GM13977 (cell line): ENCODE results near the gene GPSM3.
A peak's percentile ranks its signal among the peaks of the same experiment; 100 is the strongest.

ENCODE experiments used
- DNase-seq: peaks from one replicate; pipeline ENCODE4 v3.0.0; 2012; ENCODE audit warnings: low spot score
- in situ Hi-C: fragments of 300-500 bp; cut with MboI; formaldehyde crosslinking; loops from one replicate; pipeline ENCODE4 v1.12.0; 2022; ENCODE audit warnings: low sequenced_read_pairs, low pct_unique_long_range_greater_than_20kb, mixed read lengths, inconsistent platforms; ENCODE audit not compliant: unreplicated experiment
- TF ChIP-seq, protein P1 (sequence below): IDR thresholded peaks from 2 replicates; pipeline ENCODE4 v1.5.1; 2012; ENCODE audit warnings: mild to moderate bottlenecking, control low read depth; ENCODE audit not compliant: insufficient read depth; ENCODE audit errors: extremely low read depth, missing control alignments

GPSM3 gene, protein sequence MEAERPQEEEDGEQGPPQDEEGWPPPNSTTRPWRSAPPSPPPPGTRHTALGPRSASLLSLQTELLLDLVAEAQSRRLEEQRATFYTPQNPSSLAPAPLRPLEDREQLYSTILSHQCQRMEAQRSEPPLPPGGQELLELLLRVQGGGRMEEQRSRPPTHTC

DNA sequence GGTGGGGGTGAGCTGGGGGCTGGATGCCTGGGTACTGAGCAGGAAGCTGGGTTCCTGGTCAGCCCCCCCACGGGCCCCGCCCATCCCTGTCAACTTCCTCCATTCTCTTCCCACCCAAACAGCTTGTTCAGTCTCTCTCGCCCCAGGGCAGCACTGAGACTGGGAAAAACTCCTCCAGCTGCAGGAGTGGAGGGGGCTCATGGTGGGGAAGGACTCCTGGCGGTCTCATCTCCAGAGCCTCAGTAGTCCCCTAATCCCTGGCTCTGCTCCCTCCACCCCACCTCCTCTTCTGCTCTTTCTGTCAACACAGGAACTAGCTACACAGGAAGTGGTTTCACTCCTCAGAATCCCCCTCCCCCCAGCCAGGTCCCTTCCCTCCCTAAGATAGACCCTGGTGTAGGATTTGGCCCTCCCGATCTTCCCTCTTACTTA is at the start of gene GPSM3:
Gene GPSM3, minus strand, starts transcription at position 36 of the 432 bp plus-strand sequence. CDS start 130 bp downstream, outside the sequence.
- TF ChIP-seq, protein P1, sequence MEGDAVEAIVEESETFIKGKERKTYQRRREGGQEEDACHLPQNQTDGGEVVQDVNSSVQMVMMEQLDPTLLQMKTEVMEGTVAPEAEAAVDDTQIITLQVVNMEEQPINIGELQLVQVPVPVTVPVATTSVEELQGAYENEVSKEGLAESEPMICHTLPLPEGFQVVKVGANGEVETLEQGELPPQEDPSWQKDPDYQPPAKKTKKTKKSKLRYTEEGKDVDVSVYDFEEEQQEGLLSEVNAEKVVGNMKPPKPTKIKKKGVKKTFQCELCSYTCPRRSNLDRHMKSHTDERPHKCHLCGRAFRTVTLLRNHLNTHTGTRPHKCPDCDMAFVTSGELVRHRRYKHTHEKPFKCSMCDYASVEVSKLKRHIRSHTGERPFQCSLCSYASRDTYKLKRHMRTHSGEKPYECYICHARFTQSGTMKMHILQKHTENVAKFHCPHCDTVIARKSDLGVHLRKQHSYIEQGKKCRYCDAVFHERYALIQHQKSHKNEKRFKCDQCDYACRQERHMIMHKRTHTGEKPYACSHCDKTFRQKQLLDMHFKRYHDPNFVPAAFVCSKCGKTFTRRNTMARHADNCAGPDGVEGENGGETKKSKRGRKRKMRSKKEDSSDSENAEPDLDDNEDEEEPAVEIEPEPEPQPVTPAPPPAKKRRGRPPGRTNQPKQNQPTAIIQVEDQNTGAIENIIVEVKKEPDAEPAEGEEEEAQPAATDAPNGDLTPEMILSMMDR: no peak
- in situ Hi-C loops: no loop called here
- DNase-seq: no peak

DNA sequence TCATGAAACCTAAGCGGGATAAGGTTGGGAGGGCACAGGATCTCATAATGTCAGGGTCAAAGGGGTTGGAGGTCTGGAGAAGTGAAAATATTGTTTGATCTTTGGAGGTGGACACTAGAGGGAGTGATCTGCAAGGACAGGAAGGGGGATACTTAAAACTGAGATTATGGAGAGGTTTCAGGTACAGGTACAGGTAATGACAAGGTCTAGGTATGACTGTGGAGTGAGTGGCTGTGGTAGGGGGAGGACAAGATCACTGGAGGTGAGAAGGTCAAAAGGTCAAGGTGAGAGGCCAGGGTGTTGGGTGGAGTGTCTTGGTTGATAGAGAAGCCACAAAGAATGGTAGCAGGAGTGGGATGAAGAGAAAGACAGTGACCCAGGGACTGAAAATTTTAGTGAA is 48.2 kb upstream of the GPSM3 start:
- TF ChIP-seq, protein P1: no peak
- in situ Hi-C loops: loop anchor here (10.0 kb wide), 1 partner anchor 174 kb away; no protein-coding TSS in a partner anchor
- no peak for DNase-seq

DNA sequence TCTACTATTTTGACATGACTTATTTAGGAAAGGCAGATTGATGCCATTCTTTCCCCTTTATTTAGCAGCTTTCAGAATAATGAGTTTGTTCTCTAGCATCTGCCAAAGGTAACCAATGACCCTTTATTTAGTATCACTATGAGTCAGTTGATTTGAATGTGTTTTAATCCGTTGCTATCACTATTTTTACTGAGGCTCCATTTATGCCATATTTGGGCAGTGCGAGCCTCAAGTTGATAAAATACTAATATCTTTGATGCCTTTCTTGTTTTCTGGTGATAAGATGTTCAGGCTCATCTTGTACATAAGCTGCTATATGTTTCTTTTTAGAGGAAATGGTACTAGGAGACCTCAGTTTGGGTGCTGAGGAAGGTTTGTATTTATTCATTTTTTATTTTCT is 47.0 kb upstream of the GPSM3 start:
- in situ Hi-C loops: no loop called here
- no peak for DNase-seq
- TF ChIP-seq, protein P1: no peak

DNA sequence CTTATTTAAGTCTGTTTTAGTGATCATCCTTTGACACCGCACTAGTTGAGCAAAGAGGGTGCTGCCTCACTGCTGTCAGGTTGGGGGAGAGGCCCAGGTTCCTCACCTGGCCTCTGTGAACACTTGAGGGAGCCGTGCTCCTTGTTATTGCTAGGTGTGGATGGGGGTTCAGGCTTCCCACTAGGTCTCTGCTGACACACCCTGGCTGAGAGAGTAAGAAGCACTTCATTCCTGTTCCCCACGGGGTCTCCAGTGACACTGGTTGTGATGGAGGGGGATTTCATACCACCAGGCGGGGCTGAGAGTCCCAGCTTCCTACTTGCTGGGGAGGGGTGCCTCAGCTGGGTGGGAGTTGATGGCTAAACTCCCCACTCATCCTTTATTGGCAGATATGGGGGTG is 42.5 kb upstream of the GPSM3 start:
- TF ChIP-seq, protein P1: peak; percentile 28
- no peak for DNase-seq
- in situ Hi-C loops: no loop called here

DNA sequence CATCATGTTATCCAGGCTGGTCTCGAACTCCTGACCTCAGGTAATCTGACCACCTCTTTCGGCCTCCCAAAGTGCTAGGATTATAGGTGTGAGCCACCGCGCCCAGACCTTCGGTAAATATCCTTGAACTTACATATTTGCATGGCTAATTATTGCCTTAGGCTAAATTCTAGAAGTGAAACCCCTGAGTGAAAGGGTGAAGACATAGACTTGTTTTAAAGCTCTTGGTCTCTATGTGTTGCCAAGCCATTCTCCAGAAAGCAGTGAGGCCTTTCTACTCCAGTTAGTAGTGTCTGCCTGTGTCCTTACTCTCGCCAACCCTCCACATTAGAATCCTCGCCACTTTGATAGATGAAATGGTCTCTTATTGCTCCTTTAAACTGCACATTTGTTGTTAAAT is 34.0 kb upstream of the GPSM3 start:
- in situ Hi-C loops: no loop called here
- DNase-seq: no peak
- TF ChIP-seq, protein P1: no peak

DNA sequence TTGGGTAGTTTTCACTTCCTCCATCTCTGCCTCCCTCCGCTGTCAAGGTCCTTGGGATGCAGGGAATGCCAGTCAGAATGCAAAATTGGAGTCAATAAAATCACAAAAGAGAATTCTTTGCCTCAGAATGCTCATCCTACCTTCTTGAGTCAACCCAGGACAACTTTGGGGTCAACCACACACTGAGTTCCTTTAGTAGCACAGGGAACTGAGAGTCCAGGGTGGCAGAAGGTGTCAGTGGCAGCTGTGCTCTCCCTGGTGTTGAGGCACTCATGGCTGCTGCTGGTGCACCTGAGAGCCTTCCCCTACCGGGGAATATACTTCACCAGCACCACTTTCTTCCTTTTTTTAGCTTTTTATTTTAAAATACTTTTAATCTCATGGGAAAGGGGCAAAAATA is 32.3 kb upstream of the GPSM3 start:
- in situ Hi-C loops: no loop called here
- no peak for DNase-seq
- TF ChIP-seq, protein P1: no peak
